Uterus (tissue), 2 donors: Measurements from ENCODE around the gene SERPINF2.

Source experiments
- POLR2A ChIP-seq, 2 donors: fragments of 450-650 bp; IDR thresholded peaks; one replicate each; pipeline ENCODE4 v1.6.1; 2016; ENCODE audit warnings: antibody characterized with exemption in 2 of 2, mild to moderate bottlenecking in 1 of 2, moderate library complexity in 1 of 2
- TF ChIP-seq, protein P1 (sequence below), 4 experiments: fragments of 200-600 bp in 2 of 4; fragments of 450-650 bp in 2 of 4; sonication (generic) in 2 of 4; IDR thresholded peaks; one replicate each; pipeline ENCODE4 v1.5.1; 2016 to 2019; ENCODE audit warnings: antibody characterized with exemption in 4 of 4, mild to moderate bottlenecking in 2 of 4, moderate library complexity in 1 of 4

GRCh38 chr17:1797323-1797722 is 54.7 kb downstream of the SERPINF2 start:
- TF ChIP-seq, protein P1, sequence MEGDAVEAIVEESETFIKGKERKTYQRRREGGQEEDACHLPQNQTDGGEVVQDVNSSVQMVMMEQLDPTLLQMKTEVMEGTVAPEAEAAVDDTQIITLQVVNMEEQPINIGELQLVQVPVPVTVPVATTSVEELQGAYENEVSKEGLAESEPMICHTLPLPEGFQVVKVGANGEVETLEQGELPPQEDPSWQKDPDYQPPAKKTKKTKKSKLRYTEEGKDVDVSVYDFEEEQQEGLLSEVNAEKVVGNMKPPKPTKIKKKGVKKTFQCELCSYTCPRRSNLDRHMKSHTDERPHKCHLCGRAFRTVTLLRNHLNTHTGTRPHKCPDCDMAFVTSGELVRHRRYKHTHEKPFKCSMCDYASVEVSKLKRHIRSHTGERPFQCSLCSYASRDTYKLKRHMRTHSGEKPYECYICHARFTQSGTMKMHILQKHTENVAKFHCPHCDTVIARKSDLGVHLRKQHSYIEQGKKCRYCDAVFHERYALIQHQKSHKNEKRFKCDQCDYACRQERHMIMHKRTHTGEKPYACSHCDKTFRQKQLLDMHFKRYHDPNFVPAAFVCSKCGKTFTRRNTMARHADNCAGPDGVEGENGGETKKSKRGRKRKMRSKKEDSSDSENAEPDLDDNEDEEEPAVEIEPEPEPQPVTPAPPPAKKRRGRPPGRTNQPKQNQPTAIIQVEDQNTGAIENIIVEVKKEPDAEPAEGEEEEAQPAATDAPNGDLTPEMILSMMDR (IDR thresholded peaks at IDR 0.05) = no peak
- no peak for TF ChIP-seq POLR2A (IDR thresholded peaks at IDR 0.05)
